Measurements from ENCODE around the gene SLC25A5. TPM values are rescaled to one million over a fixed set of nuclear protein-coding genes. Genes with fewer than 3 reads are reported as not detected.
"Not testable (repeated sequence)": the region's sequence is repeated elsewhere in the genome, so short reads cannot be mapped to it uniquely, and the experiment has no call there.

The SLC25A5 gene
- total and polyA plus RNA-seq, 5 donors from 2014 or later, result 165 to 336 (median 262) TPM

- H3K27me3 Mint-ChIP-seq, result peaks cover 4% of the 10 kb centered on the region
- H3K4me3 Mint-ChIP-seq, result no peak overlapping the region
- Histone ChIP-seq H3K4me1 (ENCODE audit: control insufficient read depth, insufficient read depth, low read length, poor library complexity, severe bottlenecking) (peaks cover 15% of the 10 kb centered on the region), H3K36me3 (ENCODE audit: control insufficient read depth, insufficient read depth, low read length) (no peaks in the 10 kb centered on the region), H3K27me3 (ENCODE audit: control insufficient read depth, insufficient read depth, low read length) (no peaks in the 10 kb centered on the region), H3K4me3 (ENCODE audit: low read depth, low read length) (no peak overlapping the region), H3K27ac (ENCODE audit: insufficient read depth, low read length, poor library complexity, severe bottlenecking) (no peak overlapping the region), H3K9me3 (ENCODE audit: control insufficient read depth in 2 of 2, low read length in 2 of 2) (no peaks in the 10 kb centered on the region)
- H3K36me3 Mint-ChIP-seq, result no peaks in the 10 kb centered on the region
- ATAC-seq (ENCODE audit: low read depth in 2 of 2) (no peak), DNase-seq (no peak)
- peaks cover 0 to 32% (median 7%) of the 10 kb centered on the region in 4 donors for H3K4me1 Mint-ChIP-seq
- H3K9me3 Mint-ChIP-seq, result no peaks in the 10 kb centered on the region
- peak overlapping the region in 2 of 3 donors; percentile 49 to 66 for H3K27ac Mint-ChIP-seq
Observed at GRCh38 chrX:119500061-119500800, 32.0 kb downstream of the SLC25A5 start.

GRCh38 chrX:119501511-119502148 lies 33.4 kb downstream of the SLC25A5 start:
- H3K9me3 ChIP-seq (ENCODE audit: control insufficient read depth in 2 of 2, low read length in 2 of 2), result no peaks in the 10 kb centered on the region
- peaks cover 4% of the 10 kb centered on the region for H3K27me3 Mint-ChIP-seq
- H3K27me3 ChIP-seq (ENCODE audit: control insufficient read depth, insufficient read depth, low read length), result no peaks in the 10 kb centered on the region
- H3K4me1 ChIP-seq (ENCODE audit: control insufficient read depth, insufficient read depth, low read length, poor library complexity, severe bottlenecking), result peaks cover 12% of the 10 kb centered on the region
- peaks cover 0 to 25% (median 1%) of the 10 kb centered on the region in 4 donors for H3K4me1 Mint-ChIP-seq
- H3K9me3 Mint-ChIP-seq, result no peaks in the 10 kb centered on the region
- no peaks in the 10 kb centered on the region for H3K36me3 Mint-ChIP-seq
- DNase-seq, result no peak
- no peak for ATAC-seq (ENCODE audit: low read depth in 2 of 2)
- H3K27ac Mint-ChIP-seq, result peak overlapping the region; percentile 82 to 94 (median 90)
- H3K36me3 ChIP-seq (ENCODE audit: control insufficient read depth, insufficient read depth, low read length), result no peaks in the 10 kb centered on the region
- H3K4me3 ChIP-seq (ENCODE audit: low read depth, low read length), result no peak overlapping the region
- no peak overlapping the region for H3K27ac ChIP-seq (ENCODE audit: insufficient read depth, low read length, poor library complexity, severe bottlenecking)
- peak overlapping the region in 1 of 4 donors; percentile 28 for H3K4me3 Mint-ChIP-seq

GRCh38 chrX:119502727-119503483 lies 34.7 kb downstream of the SLC25A5 start:
- H3K27ac ChIP-seq (ENCODE audit: insufficient read depth, low read length, poor library complexity, severe bottlenecking), result peak overlapping the region; percentile 55
- Mint-ChIP-seq H3K9me3 (no peaks in the 10 kb centered on the region), H3K4me1 (peaks cover 0 to 22% (median 0%) of the 10 kb centered on the region in 4 donors), H3K27me3 (peaks cover 2% of the 10 kb centered on the region), H3K36me3 (no peaks in the 10 kb centered on the region), H3K27ac (peak overlapping the region; percentile 52 to 90 (median 82)), H3K4me3 (peak overlapping the region in 2 of 4 donors; percentile 51 to 62)
- ATAC-seq (ENCODE audit: low read depth in 2 of 2) (peak in 1 of 2 donors; percentile 81), DNase-seq (peak; percentile 1 to 58 (median 53))
- no peaks in the 10 kb centered on the region for H3K9me3 ChIP-seq (ENCODE audit: control insufficient read depth in 2 of 2, low read length in 2 of 2)
- H3K36me3 ChIP-seq (ENCODE audit: control insufficient read depth, insufficient read depth, low read length), result no peaks in the 10 kb centered on the region
- H3K27me3 ChIP-seq (ENCODE audit: control insufficient read depth, insufficient read depth, low read length), result no peaks in the 10 kb centered on the region
- H3K4me3 ChIP-seq (ENCODE audit: low read depth, low read length), result no peak overlapping the region
- H3K4me1 ChIP-seq (ENCODE audit: control insufficient read depth, insufficient read depth, low read length, poor library complexity, severe bottlenecking), result peaks cover 12% of the 10 kb centered on the region

GRCh38 chrX:119503484-119503861 lies 35.2 kb downstream of the SLC25A5 start:
- no peaks in the 10 kb centered on the region for H3K9me3 Mint-ChIP-seq
- no peak overlapping the region for H3K27ac ChIP-seq (ENCODE audit: insufficient read depth, low read length, poor library complexity, severe bottlenecking)
- no peak overlapping the region for H3K4me3 Mint-ChIP-seq

GRCh38 chrX:119505145-119505544 lies 36.9 kb downstream of the SLC25A5 start:
- not testable (repeated sequence) for H3K27ac ChIP-seq (ENCODE audit: insufficient read depth, low read length, poor library complexity, severe bottlenecking); H3K36me3 ChIP-seq (ENCODE audit: control insufficient read depth, insufficient read depth, low read length); H3K9me3 Mint-ChIP-seq; H3K4me3 ChIP-seq (ENCODE audit: low read depth, low read length); DNase-seq; H3K9me3 ChIP-seq (ENCODE audit: control insufficient read depth in 2 of 2, low read length in 2 of 2); H3K27me3 Mint-ChIP-seq; H3K4me3 Mint-ChIP-seq; ATAC-seq (ENCODE audit: low read depth in 2 of 2); H3K36me3 Mint-ChIP-seq; H3K27ac Mint-ChIP-seq; H3K27me3 ChIP-seq (ENCODE audit: control insufficient read depth, insufficient read depth, low read length)
- peaks cover 12% of the 10 kb centered on the region for H3K4me1 ChIP-seq (ENCODE audit: control insufficient read depth, insufficient read depth, low read length, poor library complexity, severe bottlenecking)
- peaks cover 0 to 22% (median 0%) of the 10 kb centered on the region in 4 donors for H3K4me1 Mint-ChIP-seq

More at GRCh38 chrX:119503484-119503861, 35.2 kb downstream of the SLC25A5 start:
- no peak overlapping the region for H3K4me3 ChIP-seq (ENCODE audit: low read depth, low read length)
- H3K4me1 Mint-ChIP-seq, result peaks cover 0 to 22% (median 0%) of the 10 kb centered on the region in 4 donors
- no peaks in the 10 kb centered on the region for H3K9me3 ChIP-seq (ENCODE audit: control insufficient read depth in 2 of 2, low read length in 2 of 2)
- no peaks in the 10 kb centered on the region for H3K27me3 Mint-ChIP-seq
- no peak for DNase-seq
- H3K27ac Mint-ChIP-seq, result peak overlapping the region; percentile 46 to 82 (median 48)
- no peak for ATAC-seq (ENCODE audit: low read depth in 2 of 2)
- no peaks in the 10 kb centered on the region for H3K36me3 ChIP-seq (ENCODE audit: control insufficient read depth, insufficient read depth, low read length)
- H3K36me3 Mint-ChIP-seq, result no peaks in the 10 kb centered on the region
- no peaks in the 10 kb centered on the region for H3K27me3 ChIP-seq (ENCODE audit: control insufficient read depth, insufficient read depth, low read length)
- peaks cover 12% of the 10 kb centered on the region for H3K4me1 ChIP-seq (ENCODE audit: control insufficient read depth, insufficient read depth, low read length, poor library complexity, severe bottlenecking)

GRCh38 chrX:119505945-119506344 lies 37.7 kb downstream of the SLC25A5 start:
- H3K9me3 ChIP-seq (ENCODE audit: control insufficient read depth in 2 of 2, low read length in 2 of 2), result no peaks in the 10 kb centered on the region
- peaks cover 12% of the 10 kb centered on the region for H3K4me1 ChIP-seq (ENCODE audit: control insufficient read depth, insufficient read depth, low read length, poor library complexity, severe bottlenecking)
- Mint-ChIP-seq H3K4me1 (peaks cover 0 to 19% (median 0%) of the 10 kb centered on the region in 4 donors), H3K27me3 (no peaks in the 10 kb centered on the region), H3K9me3 (no peaks in the 10 kb centered on the region), H3K4me3 (no peak overlapping the region), H3K27ac (no peak overlapping the region), H3K36me3 (no peaks in the 10 kb centered on the region)
- ATAC-seq (ENCODE audit: low read depth in 2 of 2), result no peak
- no peaks in the 10 kb centered on the region for H3K36me3 ChIP-seq (ENCODE audit: control insufficient read depth, insufficient read depth, low read length)
- no peak for DNase-seq
- no peaks in the 10 kb centered on the region for H3K27me3 ChIP-seq (ENCODE audit: control insufficient read depth, insufficient read depth, low read length)
- H3K4me3 ChIP-seq (ENCODE audit: low read depth, low read length), result no peak overlapping the region
- H3K27ac ChIP-seq (ENCODE audit: insufficient read depth, low read length, poor library complexity, severe bottlenecking), result no peak overlapping the region

GRCh38 chrX:119507206-119507605 lies 39.0 kb downstream of the SLC25A5 start:
- Histone ChIP-seq H3K9me3 (ENCODE audit: control insufficient read depth in 2 of 2, low read length in 2 of 2) (no peaks in the 10 kb centered on the region), H3K36me3 (ENCODE audit: control insufficient read depth, insufficient read depth, low read length) (no peaks in the 10 kb centered on the region), H3K27ac (ENCODE audit: insufficient read depth, low read length, poor library complexity, severe bottlenecking) (no peak overlapping the region), H3K4me1 (ENCODE audit: control insufficient read depth, insufficient read depth, low read length, poor library complexity, severe bottlenecking) (peaks cover 9% of the 10 kb centered on the region), H3K4me3 (ENCODE audit: low read depth, low read length) (no peak overlapping the region), H3K27me3 (ENCODE audit: control insufficient read depth, insufficient read depth, low read length) (no peaks in the 10 kb centered on the region)
- Mint-ChIP-seq H3K4me3 (no peak overlapping the region), H3K27me3 (no peaks in the 10 kb centered on the region), H3K4me1 (peaks cover 0 to 10% (median 0%) of the 10 kb centered on the region in 4 donors), H3K9me3 (no peaks in the 10 kb centered on the region), H3K36me3 (no peaks in the 10 kb centered on the region), H3K27ac (peak overlapping the region in 1 of 3 donors; percentile 56)
- no peak for DNase-seq
- ATAC-seq (ENCODE audit: low read depth in 2 of 2), result no peak
